Uterus (tissue), 2 donors: Measurements from ENCODE around the gene KIF26B.

Experiments
- POLR2A ChIP-seq, 2 donors: fragments of 450-650 bp; IDR thresholded peaks; one replicate each; pipeline ENCODE4 v1.6.1; 2016; ENCODE audit warnings: antibody characterized with exemption in 2 of 2, mild to moderate bottlenecking in 1 of 2, moderate library complexity in 1 of 2
- TF ChIP-seq, protein P1 (sequence below), 4 experiments: fragments of 200-600 bp in 2 of 4; fragments of 450-650 bp in 2 of 4; sonication (generic) in 2 of 4; IDR thresholded peaks; one replicate each; pipeline ENCODE4 v1.5.1; 2016 to 2019; ENCODE audit warnings: antibody characterized with exemption in 4 of 4, mild to moderate bottlenecking in 2 of 4, moderate library complexity in 1 of 4

GRCh38 chr1:245583081-245583480, 428.3 kb downstream of the KIF26B start:
- TF ChIP-seq, protein P1, sequence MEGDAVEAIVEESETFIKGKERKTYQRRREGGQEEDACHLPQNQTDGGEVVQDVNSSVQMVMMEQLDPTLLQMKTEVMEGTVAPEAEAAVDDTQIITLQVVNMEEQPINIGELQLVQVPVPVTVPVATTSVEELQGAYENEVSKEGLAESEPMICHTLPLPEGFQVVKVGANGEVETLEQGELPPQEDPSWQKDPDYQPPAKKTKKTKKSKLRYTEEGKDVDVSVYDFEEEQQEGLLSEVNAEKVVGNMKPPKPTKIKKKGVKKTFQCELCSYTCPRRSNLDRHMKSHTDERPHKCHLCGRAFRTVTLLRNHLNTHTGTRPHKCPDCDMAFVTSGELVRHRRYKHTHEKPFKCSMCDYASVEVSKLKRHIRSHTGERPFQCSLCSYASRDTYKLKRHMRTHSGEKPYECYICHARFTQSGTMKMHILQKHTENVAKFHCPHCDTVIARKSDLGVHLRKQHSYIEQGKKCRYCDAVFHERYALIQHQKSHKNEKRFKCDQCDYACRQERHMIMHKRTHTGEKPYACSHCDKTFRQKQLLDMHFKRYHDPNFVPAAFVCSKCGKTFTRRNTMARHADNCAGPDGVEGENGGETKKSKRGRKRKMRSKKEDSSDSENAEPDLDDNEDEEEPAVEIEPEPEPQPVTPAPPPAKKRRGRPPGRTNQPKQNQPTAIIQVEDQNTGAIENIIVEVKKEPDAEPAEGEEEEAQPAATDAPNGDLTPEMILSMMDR (IDR thresholded peaks at IDR 0.05), result no peak
- no peak for TF ChIP-seq POLR2A (IDR thresholded peaks at IDR 0.05)
